SK-N-SH treated with all-trans-retinoic acid at 6 μM for 48 hours (cell line): ENCODE measurements around the gene CIZ1.

ENCODE experiments used
- ATAC-seq: fragments of 200-7000 bp; cut with Tn5 transposase; 3 replicates; pipeline ENCODE4 v1.9.1; 2020; ENCODE audit warnings: mild to moderate bottlenecking, moderate library complexity
- ARNTL ChIP-seq: fragments of 450-650 bp; formaldehyde crosslinking; IDR thresholded peaks from 2 replicates; pipeline ENCODE4 v1.5.0; 2020; ENCODE audit warnings: low read depth, mild to moderate bottlenecking, moderate library complexity, borderline replicate concordance
- CSDC2 ChIP-seq: fragments of 250-450 bp; sonication (Bioruptor Pico); IDR thresholded peaks from 2 replicates; pipeline ENCODE4 v1.5.0; 2020; ENCODE audit warnings: mild to moderate bottlenecking, moderate library complexity
- GLIS3 ChIP-seq: fragments of 250-450 bp; sonication (Bioruptor Pico); IDR thresholded peaks from 2 replicates; pipeline ENCODE4 v1.5.0; 2020; ENCODE audit warnings: mild to moderate bottlenecking, moderate library complexity
- ISL1 ChIP-seq: fragments of 250-450 bp; sonication (Bioruptor Pico); IDR thresholded peaks from 2 replicates; pipeline ENCODE4 v2.1.2; 2022; ENCODE audit warnings: mild to moderate bottlenecking, moderate library complexity
- PPARA ChIP-seq: fragments of 250-450 bp; sonication (Bioruptor Pico); IDR thresholded peaks from 2 replicates; pipeline ENCODE4 v1.5.0; 2020; ENCODE audit warnings: mild to moderate bottlenecking, borderline replicate concordance
- SNAI2 ChIP-seq: fragments of 250-450 bp; sonication (Bioruptor Pico); IDR thresholded peaks from 2 replicates; pipeline ENCODE4 v1.5.0; 2020; ENCODE audit warnings: mild to moderate bottlenecking, moderate library complexity
- TCF4 ChIP-seq: fragments of 250-450 bp; sonication (Bioruptor Pico); IDR thresholded peaks from 2 replicates; pipeline ENCODE4 v1.8.0; 2021; ENCODE audit warnings: mild to moderate bottlenecking, moderate library complexity, borderline replicate concordance
- TOX ChIP-seq: fragments of 250-450 bp; sonication (Bioruptor Pico); IDR thresholded peaks from 2 replicates; pipeline ENCODE4 v1.8.0; 2021; ENCODE audit warnings: mild to moderate bottlenecking, moderate library complexity, borderline replicate concordance
- ZC3H10 ChIP-seq: fragments of 250-450 bp; sonication (Bioruptor Pico); IDR thresholded peaks from 2 replicates; pipeline ENCODE4 v1.5.1; 2021; ENCODE audit warnings: mild to moderate bottlenecking, moderate library complexity
- ZNF70 ChIP-seq: fragments of 450-650 bp; formaldehyde crosslinking; IDR thresholded peaks from 2 replicates; pipeline ENCODE4 v1.5.0; 2020; ENCODE audit warnings: mild to moderate bottlenecking, moderate library complexity
- TF ChIP-seq, protein P1 (sequence below): fragments of 250-450 bp; sonication (Bioruptor Pico); IDR thresholded peaks from 2 replicates; pipeline ENCODE4 v1.5.0; 2020; ENCODE audit warnings: mild to moderate bottlenecking, moderate library complexity
- TF ChIP-seq, protein P2 (sequence below): fragments of 250-450 bp; sonication (Bioruptor Pico); IDR thresholded peaks from 2 replicates; pipeline ENCODE4 v1.5.1; 2021; ENCODE audit warnings: mild to moderate bottlenecking, moderate library complexity
- TF ChIP-seq, protein P3 (sequence below): fragments of 250-450 bp; sonication (Bioruptor Pico); IDR thresholded peaks from 2 replicates; pipeline ENCODE4 v1.8.0; 2021; ENCODE audit warnings: low read depth, mild to moderate bottlenecking, moderate library complexity, borderline replicate concordance

Gene CIZ1

DNA sequence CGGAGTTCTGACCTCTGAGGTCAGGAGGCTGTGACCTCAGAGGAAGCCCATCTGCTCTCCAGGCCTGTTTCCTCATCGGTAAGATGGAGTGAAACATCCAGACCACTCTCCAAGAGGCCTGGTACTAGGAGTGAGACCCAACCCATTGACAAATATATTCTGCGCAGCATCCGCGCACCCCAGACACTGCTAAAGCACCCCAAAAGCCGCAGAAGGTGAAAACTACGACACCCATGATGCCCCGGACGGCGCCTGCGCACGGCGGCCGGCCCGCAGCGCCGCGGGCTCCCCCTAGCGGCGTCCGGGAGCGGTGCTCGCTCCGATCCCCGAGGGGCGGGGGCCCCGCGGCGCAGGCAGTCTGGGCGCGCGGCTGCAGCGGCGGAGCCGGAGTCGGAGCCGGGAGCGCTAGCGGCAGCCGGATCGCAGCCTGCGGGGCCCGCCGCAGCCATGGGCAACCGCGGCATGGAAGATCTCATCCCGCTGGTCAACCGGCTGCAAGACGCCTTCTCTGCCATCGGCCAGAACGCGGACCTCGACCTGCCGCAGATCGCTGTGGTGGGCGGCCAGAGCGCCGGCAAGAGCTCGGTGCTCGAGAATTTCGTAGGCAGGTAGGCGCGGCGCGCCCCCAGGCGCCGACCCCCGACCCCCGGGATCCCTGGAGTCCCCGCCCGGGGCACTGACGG lies 11.8 kb upstream of the CIZ1 start, which contains the start of gene DNM1:
TSS of gene DNM1 (plus strand) at position 356 of the 683 bp plus-strand sequence. CDS start at position 448, 92 bp downstream.
- TF ChIP-seq PPARA (0 out of 2 replicates have a peak, but pooled peaks have one; percentile 8), CSDC2 (CRISPR knock-in tag) (no peak), ISL1 (CRISPR knock-in tag) (no peak)
- TF ChIP-seq, protein P1, sequence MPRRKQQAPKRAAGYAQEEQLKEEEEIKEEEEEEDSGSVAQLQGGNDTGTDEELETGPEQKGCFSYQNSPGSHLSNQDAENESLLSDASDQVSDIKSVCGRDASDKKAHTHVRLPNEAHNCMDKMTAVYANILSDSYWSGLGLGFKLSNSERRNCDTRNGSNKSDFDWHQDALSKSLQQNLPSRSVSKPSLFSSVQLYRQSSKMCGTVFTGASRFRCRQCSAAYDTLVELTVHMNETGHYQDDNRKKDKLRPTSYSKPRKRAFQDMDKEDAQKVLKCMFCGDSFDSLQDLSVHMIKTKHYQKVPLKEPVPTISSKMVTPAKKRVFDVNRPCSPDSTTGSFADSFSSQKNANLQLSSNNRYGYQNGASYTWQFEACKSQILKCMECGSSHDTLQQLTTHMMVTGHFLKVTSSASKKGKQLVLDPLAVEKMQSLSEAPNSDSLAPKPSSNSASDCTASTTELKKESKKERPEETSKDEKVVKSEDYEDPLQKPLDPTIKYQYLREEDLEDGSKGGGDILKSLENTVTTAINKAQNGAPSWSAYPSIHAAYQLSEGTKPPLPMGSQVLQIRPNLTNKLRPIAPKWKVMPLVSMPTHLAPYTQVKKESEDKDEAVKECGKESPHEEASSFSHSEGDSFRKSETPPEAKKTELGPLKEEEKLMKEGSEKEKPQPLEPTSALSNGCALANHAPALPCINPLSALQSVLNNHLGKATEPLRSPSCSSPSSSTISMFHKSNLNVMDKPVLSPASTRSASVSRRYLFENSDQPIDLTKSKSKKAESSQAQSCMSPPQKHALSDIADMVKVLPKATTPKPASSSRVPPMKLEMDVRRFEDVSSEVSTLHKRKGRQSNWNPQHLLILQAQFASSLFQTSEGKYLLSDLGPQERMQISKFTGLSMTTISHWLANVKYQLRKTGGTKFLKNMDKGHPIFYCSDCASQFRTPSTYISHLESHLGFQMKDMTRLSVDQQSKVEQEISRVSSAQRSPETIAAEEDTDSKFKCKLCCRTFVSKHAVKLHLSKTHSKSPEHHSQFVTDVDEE (CRISPR knock-in tag), result no peak
- ATAC-seq, result peak; percentile 73

DNA sequence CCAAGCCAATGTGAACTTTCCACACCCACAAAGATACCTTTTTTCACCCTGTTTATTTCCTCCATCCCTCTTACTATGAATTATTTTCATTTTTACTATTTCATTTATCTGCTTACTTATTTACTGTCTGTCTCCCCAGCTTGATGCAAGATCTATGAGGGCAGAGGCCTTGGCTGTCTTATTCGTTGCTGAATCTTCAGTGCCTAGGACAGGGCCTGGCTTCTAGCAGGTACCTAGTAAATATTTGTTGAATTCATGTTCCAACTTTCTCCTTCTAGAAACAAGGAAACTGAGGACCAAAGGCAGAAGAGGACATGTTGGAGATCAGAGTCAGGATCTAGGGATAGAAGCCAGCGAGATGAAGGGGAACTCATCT lies 11.3 kb upstream of the CIZ1 start:
- ATAC-seq, result no peak
- TF ChIP-seq, protein P1 (CRISPR knock-in tag), result no peak
- no peak for TF ChIP-seq TCF4 (CRISPR knock-in tag)
- TF ChIP-seq TOX (CRISPR knock-in tag), result no peak
- no peak for TF ChIP-seq ZNF70
- TF ChIP-seq, protein P2, sequence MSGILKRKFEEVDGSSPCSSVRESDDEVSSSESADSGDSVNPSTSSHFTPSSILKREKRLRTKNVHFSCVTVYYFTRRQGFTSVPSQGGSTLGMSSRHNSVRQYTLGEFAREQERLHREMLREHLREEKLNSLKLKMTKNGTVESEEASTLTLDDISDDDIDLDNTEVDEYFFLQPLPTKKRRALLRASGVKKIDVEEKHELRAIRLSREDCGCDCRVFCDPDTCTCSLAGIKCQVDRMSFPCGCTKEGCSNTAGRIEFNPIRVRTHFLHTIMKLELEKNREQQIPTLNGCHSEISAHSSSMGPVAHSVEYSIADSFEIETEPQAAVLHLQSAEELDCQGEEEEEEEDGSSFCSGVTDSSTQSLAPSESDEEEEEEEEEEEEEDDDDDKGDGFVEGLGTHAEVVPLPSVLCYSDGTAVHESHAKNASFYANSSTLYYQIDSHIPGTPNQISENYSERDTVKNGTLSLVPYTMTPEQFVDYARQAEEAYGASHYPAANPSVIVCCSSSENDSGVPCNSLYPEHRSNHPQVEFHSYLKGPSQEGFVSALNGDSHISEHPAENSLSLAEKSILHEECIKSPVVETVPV (CRISPR knock-in tag), result no peak

DNA sequence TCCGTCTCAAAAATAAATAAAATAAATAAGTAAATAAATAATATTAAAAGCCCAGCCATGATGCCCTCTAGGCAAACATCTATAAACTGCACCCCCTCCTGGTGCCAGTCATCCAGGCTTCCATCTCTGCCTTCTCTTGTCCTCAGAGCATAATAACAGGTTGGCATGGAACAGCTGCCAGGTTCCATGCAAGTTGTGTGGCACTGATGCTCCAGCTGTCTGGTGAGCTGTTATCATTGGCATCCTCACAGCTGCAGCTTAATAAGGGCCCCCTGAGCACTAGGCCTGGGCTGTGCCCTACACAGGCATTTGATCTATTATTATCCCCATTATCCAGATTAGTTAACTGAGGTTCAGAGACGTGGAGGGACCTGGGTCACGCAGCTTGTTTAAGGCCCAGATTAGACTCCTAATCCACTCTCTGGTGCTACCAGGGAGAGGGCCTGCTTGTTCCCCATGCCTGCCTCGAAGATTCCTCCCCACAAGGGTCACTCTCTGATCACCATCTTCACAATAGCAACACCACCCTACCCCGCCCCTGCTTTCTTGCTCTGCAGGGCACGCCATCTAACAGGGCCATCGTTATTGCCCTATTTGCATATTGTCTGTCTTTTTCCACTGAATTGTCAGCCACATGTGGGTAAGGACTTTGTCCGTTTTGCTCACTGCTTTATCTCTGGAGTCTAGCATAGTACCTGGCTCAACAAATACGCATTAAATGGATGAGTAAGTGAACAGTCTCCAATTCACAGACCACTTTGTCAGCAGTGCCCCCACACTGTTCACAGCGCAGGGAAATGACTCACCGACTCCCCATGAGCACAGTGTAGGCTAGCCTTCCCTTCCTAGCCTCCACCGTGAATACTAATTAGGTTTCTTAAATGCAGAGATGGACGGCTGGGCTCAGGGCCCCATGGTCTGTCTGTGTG lies 10.3 kb upstream of the CIZ1 start:
- TF ChIP-seq, protein P1 (CRISPR knock-in tag), result no peak
- TF ChIP-seq, protein P3, sequence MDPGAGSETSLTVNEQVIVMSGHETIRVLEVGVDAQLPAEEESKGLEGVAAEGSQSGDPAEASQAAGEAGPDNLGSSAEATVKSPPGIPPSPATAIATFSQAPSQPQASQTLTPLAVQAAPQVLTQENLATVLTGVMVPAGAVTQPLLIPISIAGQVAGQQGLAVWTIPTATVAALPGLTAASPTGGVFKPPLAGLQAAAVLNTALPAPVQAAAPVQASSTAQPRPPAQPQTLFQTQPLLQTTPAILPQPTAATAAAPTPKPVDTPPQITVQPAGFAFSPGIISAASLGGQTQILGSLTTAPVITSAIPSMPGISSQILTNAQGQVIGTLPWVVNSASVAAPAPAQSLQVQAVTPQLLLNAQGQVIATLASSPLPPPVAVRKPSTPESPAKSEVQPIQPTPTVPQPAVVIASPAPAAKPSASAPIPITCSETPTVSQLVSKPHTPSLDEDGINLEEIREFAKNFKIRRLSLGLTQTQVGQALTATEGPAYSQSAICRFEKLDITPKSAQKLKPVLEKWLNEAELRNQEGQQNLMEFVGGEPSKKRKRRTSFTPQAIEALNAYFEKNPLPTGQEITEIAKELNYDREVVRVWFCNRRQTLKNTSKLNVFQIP, result no peak
- TF ChIP-seq ZNF70 (no peak), ZC3H10 (no peak), SNAI2 (CRISPR knock-in tag) (no peak), TCF4 (CRISPR knock-in tag) (no peak), ARNTL (CRISPR knock-in tag) (no peak), GLIS3 (CRISPR knock-in tag) (no peak)
- ATAC-seq, result no peak
